Loucy (cell line): ENCODE data around the gene ABL2.

ENCODE experiments used
- CTCF ChIP-seq: fragments of 200-600 bp; sonication (generic); conservative IDR thresholded peaks from 2 replicates; pipeline ENCODE4 v1.5.1; 2014; ENCODE audit warnings: mild to moderate bottlenecking, antibody characterized with exemption, low read length
- EZH2phosphoT487 ChIP-seq: fragments of 200-600 bp; IDR thresholded peaks from 2 replicates; pipeline ENCODE4 v1.6.1; 2018; ENCODE audit warnings: antibody characterized with exemption, mild to moderate bottlenecking, moderate library complexity, borderline replicate concordance

DNA sequence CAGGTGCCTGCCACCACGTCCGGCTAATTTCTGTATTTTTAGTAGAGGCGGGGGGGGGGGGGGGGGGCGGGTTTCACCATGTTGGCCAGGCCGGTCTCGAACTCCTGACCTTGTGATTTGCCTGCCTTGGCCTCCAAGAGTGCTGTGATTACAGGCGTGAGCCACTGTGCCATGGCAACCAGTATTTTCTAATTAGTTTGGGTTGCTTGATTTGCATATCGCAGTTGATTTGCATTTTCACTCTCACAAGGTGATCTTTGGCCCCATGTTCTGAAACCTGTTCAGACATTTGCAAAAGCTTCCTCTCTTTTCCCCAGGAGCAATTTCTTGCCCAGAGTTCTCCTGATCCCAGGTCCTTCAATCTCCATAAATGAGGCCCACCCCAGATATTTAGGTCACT lies 145.9 kb downstream of the ABL2 start:
- no peak for TF ChIP-seq CTCF
- TF ChIP-seq EZH2phosphoT487, result no peak
